Measurements from ENCODE around the gene NBDY.
"Not testable (repeated sequence)": the region's sequence is repeated elsewhere in the genome, so short reads cannot be mapped to it uniquely, and the experiment has no call there.

Gene NBDY

DNA sequence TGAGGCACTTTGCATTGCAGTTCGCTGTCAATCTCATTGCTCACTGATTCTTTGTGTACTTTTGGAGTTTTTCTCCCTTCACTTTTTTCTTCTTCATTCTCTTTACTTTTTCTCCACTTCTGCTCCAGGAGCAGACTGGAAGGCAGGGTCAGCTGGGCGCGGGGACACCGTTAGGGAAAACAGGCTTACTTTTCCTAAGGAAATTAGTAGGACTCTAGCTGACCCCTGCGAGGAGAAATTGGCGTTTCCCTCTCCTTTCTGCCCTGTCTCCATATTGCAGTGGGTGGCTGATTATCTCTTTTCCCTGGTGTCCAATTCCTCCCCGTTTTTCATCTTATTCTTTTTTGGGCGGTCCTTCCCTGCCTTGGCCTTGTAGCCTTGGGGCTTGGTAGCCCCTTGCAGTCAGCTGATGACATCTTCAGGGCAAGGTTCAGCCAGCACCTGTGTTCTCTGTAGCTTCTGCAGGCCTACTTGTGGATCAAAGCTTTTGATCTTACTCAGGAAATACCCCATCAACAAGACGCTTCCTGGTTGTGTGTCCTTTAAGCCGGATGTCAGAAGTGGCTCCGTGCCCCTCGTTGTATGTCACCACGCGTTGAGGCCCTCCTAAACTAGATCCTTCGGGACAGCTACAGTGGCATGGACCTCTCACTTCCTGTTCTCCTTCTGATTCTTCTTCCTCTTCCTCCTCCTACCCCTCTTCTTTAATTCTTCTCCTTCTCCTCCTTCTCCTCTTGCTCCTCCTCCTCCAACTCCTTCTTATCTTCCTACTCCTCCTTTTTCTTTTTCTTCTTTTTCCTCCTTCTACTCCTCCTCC, 36.1 kb downstream of the NBDY start:
- peak; percentile 6 for DNase-seq

- DNase-seq = no peak
Measured at GRCh38 chrX:56765811-56766553, 36.9 kb downstream of the NBDY start.

- no peak for DNase-seq
Measured at GRCh38 chrX:56766554-56767347, 37.7 kb downstream of the NBDY start.

DNA sequence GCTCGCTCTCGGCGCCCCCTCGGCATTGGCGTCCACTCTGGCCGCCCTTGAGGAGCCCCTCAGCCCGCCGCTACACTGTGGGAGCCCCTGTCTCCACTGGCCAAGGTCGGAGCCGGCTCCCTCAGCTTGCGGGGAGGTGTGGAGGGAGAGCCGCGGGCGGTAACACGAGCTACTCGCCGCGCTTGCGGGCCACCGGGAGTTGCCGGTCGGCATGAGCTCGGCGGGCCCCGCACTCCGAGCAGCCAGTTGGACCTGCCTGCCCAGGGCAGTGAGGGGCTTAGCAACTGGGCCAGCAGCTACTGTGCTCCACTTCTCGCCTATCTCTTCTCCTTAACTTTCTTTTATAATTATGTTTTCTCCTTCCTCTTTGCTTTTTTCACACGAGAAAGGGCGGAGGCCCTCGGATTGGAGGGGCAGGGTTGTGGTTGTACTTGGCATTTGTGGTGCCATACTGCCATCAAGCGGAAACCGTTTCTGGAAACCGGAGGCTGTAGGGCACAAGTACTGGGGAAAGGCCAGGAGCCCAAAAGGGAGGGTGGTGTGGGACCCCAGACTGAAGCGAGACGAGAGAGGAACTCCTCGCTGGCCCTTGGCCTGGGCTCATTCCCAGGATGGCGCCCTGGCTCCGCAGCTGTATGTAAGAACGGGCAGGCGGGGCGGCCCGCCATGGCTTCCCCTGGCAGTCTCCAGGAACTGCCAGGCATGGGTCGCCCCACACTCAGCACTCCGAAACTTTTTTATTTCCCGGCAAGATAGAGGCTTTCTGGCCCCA, 38.5 kb downstream of the NBDY start:
- not testable (repeated sequence) for DNase-seq

GRCh38 chrX:56768120-56768660, 39.1 kb downstream of the NBDY start:
- DNase-seq = not testable (repeated sequence)

DNA sequence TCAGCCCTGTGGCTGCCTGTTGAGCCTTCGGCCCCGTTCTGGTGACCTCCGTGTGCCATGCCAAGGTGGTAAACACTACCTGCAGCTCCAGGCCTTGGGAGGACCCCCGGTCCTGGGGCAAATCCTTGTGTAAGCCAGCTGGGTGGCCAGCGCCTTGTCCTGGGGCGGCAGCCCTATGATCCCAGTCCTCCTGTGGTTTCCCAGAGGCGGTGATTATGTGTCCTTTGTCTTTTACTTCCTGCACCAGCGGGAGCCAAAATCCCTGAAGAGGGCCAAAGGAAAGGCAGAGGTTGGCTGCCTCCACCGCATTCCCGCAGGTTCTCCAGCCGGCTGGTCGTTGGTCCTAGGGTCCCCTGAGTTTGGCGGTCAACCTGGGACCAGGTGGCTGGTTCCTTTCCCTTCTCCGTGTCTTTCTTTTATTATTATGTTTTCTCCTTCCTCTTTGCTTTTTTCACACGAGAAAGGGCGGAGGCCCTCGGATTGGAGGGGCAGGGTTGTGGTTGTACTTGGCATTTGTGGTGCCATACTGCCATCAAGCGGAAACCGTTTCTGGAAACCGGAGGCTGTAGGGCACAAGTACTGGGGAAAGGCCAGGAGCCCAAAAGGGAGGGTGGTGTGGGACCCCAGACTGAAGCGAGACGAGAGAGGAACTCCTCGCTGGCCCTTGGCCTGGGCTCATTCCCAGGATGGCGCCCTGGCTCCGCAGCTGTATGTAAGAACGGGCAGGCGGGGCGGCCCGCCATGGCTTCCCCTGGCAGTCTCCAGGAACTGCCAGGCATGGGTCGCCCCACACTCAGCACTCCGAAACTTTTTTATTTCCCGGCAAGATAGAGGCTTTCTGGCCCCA, 43.9 kb downstream of the NBDY start:
- not testable (repeated sequence) for DNase-seq

DNA sequence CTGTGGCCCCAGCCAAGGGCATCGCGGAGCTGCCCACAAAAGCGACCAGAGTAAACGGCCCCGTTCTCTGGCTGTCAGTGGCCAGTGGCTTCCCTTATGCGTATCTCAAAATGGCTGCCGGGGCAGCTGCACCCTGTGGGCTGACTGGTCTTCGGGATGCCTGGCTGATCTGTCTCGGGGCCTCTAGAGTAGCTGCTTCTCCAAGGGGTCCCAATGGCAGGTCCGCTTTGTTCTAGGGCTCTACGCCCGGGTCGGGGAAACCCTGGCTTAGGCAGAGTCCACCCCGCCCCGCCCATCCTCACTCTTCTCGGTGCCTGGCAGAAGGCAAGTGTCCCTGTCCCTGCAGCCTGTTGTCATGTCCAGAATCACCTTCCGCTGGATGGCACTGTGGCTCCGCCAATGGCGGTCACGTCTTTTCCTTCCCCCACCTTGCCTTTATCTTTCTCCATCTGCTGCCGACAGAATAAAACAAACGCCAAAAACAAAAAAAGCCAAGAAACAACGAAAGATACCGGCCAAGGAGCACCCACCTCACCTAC, 44.5 kb downstream of the NBDY start:
- DNase-seq = not testable (repeated sequence)

- not testable (repeated sequence) for DNase-seq
Measured at GRCh38 chrX:56778099-56778923, 49.3 kb downstream of the NBDY start.

DNA sequence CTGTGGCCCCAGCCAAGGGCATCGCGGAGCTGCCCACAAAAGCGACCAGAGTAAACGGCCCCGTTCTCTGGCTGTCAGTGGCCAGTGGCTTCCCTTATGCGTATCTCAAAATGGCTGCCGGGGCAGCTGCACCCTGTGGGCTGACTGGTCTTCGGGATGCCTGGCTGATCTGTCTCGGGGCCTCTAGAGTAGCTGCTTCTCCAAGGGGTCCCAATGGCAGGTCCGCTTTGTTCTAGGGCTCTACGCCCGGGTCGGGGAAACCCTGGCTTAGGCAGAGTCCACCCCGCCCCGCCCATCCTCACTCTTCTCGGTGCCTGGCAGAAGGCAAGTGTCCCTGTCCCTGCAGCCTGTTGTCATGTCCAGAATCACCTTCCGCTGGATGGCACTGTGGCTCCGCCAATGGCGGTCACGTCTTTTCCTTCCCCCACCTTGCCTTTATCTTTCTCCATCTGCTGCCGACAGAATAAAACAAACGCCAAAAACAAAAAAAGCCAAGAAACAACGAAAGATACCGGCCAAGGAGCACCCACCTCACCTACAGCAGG, 50.0 kb downstream of the NBDY start:
- DNase-seq = not testable (repeated sequence)

GRCh38 chrX:56780681-56781649, 51.9 kb downstream of the NBDY start:
- DNase-seq = not testable (repeated sequence)

DNA sequence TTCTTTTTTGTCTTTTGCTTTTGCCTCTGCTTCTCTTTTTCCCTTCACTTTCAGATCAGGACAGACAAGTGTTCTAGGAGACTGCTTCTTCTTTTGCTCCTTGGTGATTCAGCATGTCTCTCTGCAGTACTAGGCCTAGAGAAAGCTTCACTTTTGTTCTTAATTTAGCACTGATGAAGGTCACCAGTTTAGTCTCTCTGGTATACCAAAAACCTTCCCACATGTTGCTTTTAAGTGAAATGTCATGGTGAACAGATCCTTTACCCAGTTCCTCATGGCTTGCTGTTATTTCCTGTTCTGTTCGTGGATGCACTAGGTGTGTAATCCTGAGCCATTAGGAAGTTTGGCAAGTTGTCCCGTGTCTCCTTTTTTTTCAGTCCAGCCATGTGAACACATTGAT, 53.3 kb downstream of the NBDY start:
- DNase-seq = no peak

- DNase-seq = no peak
Measured at GRCh38 chrX:56782791-56783449, 53.9 kb downstream of the NBDY start.

DNA sequence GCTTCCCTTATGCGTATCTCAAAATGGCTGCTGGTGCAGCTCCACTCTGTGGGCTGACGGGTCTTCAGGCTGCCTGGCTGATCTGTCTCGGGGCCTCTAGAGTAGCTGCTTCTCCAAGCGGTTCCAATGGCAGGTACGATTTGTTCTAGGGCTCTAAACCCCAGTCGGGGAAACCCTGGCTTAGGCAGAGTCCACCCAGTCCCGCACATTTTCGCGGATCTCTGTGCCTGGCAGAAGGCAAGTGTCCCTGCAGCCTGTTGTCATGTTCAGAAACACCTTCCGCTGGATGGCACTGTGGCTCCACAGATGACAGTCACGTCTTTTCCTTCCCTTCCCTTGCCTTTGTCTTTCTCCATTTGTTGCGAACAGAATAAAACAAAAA, 54.4 kb downstream of the NBDY start:
- DNase-seq = no peak

GRCh38 chrX:56783996-56784620, 55.1 kb downstream of the NBDY start:
- DNase-seq = no peak

- no peak for DNase-seq
Measured at GRCh38 chrX:56784666-56785065, 55.6 kb downstream of the NBDY start.

GRCh38 chrX:56785442-56785841, 56.4 kb downstream of the NBDY start:
- DNase-seq = no peak

All from hematopoietic multipotent progenitor cell treated with erythropoietin and hydrocortisone succinate and interleukin-3 and kit ligand, for 8 days (in vitro differentiated cells).